Measurements from ENCODE around the gene CELSR1.

Gene CELSR1

GRCh38 chr22:46459347-46460065 is 77.9 kb downstream of the CELSR1 start:
- H3K27me3 Mint-ChIP-seq (ENCODE audit: low read depth): no peaks in the 10 kb centered on the region

DNA sequence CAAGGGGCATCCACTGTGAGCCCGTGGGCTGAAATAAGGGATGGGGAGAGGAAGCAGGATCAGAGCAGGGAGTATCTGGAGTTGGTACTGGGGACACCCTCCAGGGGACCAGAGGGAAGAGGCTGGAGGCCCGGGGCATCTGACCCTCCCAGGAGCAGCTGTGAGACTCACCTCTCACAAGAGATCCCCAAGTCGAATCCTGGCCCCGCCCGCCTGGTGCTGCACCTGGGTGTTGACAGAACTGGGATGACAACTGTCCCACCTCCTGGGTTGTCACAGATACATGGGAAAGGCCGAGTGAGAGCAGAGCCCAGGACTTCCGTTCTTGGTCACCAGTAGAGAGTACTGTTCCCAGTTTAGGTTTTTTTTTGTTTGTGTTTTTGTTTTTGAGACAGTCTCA is 78.9 kb downstream of the CELSR1 start:
- Mint-ChIP-seq H3K9me3 (no peaks in the 10 kb centered on the region), H3K36me3 (ENCODE audit: low read depth) (no peaks in the 10 kb centered on the region), H3K4me3 (no peak overlapping the region), H3K27me3 (ENCODE audit: low read depth) (no peaks in the 10 kb centered on the region), H3K4me1 (ENCODE audit: low read depth) (no peaks in the 10 kb centered on the region), H3K27ac (no peak overlapping the region)
- no peak for DNase-seq (ENCODE audit: low spot score)

More at GRCh38 chr22:46459347-46460065, 77.9 kb downstream of the CELSR1 start:
- H3K4me1 Mint-ChIP-seq (ENCODE audit: low read depth): no peaks in the 10 kb centered on the region
- no peaks in the 10 kb centered on the region for H3K9me3 Mint-ChIP-seq
- no peak overlapping the region for H3K27ac Mint-ChIP-seq
- H3K4me3 Mint-ChIP-seq: no peak overlapping the region
- DNase-seq (ENCODE audit: low spot score): no peak
- H3K36me3 Mint-ChIP-seq (ENCODE audit: low read depth): no peaks in the 10 kb centered on the region

GRCh38 chr22:46457502-46458488 is 79.6 kb downstream of the CELSR1 start:
- H3K27ac Mint-ChIP-seq: no peak overlapping the region
- DNase-seq (ENCODE audit: low spot score): no peak
- H3K9me3 Mint-ChIP-seq: no peaks in the 10 kb centered on the region
- no peaks in the 10 kb centered on the region for H3K27me3 Mint-ChIP-seq (ENCODE audit: low read depth)
- no peaks in the 10 kb centered on the region for H3K4me1 Mint-ChIP-seq (ENCODE audit: low read depth)
- no peaks in the 10 kb centered on the region for H3K36me3 Mint-ChIP-seq (ENCODE audit: low read depth)
- H3K4me3 Mint-ChIP-seq: no peak overlapping the region

DNA sequence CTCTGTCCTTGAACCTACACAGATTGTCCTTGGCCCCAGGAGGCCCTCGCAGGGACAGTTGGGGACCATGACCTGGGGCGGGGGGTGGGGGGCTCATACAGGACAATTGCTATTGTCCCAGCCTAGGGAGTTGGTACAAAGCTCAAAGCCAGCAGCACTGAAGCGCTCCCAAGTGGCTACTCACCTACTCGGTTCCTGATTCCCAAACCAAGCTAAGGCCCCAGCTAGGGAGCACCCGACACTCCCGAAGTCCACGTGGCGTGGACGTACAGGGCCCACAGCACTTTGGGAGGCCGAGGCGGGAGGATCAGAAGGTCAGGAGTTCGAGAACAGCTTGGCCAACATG is 80.6 kb downstream of the CELSR1 start:
- Mint-ChIP-seq H3K27me3 (ENCODE audit: low read depth) (no peaks in the 10 kb centered on the region), H3K27ac (no peak overlapping the region), H3K9me3 (no peaks in the 10 kb centered on the region), H3K36me3 (ENCODE audit: low read depth) (no peaks in the 10 kb centered on the region), H3K4me1 (ENCODE audit: low read depth) (no peaks in the 10 kb centered on the region), H3K4me3 (no peak overlapping the region)
- DNase-seq (ENCODE audit: low spot score): no peak

GRCh38 chr22:46455446-46455845 is 82.0 kb downstream of the CELSR1 start:
- no peaks in the 10 kb centered on the region for H3K4me1 Mint-ChIP-seq (ENCODE audit: low read depth)
- no peaks in the 10 kb centered on the region for H3K27me3 Mint-ChIP-seq (ENCODE audit: low read depth)
- no peak for DNase-seq (ENCODE audit: low spot score)
- H3K36me3 Mint-ChIP-seq (ENCODE audit: low read depth): no peaks in the 10 kb centered on the region
- no peaks in the 10 kb centered on the region for H3K9me3 Mint-ChIP-seq
- no peak overlapping the region for H3K27ac Mint-ChIP-seq
- no peak overlapping the region for H3K4me3 Mint-ChIP-seq

DNA sequence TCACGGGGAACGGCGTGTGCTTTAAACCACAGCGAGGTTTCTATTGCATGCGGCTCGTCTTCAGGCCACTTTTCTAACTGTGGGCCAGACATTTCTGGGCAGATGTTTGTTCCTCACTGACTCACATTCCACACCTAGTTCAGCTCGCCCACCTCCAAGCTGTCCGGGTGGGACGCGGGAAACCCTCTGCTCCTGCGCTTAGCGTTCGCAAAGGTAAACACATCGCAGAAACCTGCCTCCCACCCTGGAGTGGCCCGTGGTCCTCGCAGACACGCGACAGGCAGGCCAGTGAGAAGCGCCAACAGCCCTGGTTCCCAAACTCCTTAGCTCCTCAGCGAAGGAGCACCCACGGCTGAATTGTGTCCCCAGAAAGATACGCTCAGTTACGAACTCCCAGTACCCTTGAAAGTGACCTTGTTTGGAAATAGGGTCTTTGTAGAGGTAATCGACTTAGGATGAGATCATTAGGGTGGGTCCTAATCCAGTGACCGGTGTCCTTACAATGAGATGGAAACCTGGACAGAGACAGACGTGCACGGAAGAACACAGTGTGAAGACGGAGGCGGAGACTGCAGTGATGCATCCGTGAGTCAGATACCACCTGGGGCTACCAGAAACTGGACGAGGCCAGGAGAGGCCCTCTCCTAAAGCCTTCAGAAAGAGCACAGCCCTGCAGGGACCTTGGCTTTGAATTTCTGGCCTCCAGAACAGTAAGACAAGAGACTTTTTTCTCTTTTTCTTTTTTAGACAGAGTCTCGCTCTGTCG is 82.7 kb downstream of the CELSR1 start:
- H3K36me3 Mint-ChIP-seq (ENCODE audit: low read depth): no peaks in the 10 kb centered on the region
- no peak for DNase-seq (ENCODE audit: low spot score)
- H3K9me3 Mint-ChIP-seq: no peaks in the 10 kb centered on the region
- H3K27me3 Mint-ChIP-seq (ENCODE audit: low read depth): no peaks in the 10 kb centered on the region
- no peaks in the 10 kb centered on the region for H3K4me1 Mint-ChIP-seq (ENCODE audit: low read depth)
- no peak overlapping the region for H3K27ac Mint-ChIP-seq
- no peak overlapping the region for H3K4me3 Mint-ChIP-seq

DNA sequence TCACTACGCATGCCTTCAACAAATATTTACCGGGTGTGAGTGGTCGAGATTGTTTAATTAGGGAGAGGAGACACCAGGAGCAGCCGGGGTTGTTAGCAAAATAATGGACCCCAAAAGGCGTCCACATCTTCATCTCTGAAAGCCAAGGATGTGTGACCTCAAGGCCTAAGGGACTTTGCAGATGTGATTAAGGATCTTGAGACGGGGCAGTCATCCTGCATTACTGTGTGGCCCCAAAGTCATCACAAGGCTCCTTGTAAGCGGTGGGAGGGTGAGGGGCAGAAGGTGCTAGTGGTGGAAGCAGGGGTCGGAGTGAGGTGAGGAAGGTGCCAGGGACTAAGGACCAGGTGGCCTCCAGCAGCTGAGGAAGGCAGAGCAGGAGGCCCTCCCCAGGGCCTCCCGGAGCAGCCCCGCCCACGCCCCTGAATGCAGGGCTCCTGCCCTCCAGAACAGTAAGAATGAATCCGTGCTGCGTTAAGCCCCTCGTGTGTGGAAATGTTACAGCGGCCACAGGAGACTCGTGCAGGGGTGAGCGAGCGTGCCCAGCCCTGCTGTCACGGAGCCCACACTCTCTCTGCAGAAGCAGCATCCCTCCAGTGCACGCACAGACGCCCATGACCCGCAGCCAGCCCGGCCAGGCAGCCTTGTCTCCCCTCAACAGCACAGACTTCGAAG is 83.5 kb downstream of the CELSR1 start:
- Mint-ChIP-seq H3K36me3 (ENCODE audit: low read depth) (no peaks in the 10 kb centered on the region), H3K9me3 (no peaks in the 10 kb centered on the region), H3K27me3 (ENCODE audit: low read depth) (no peaks in the 10 kb centered on the region), H3K27ac (no peak overlapping the region), H3K4me1 (ENCODE audit: low read depth) (no peaks in the 10 kb centered on the region), H3K4me3 (no peak overlapping the region)
- DNase-seq (ENCODE audit: low spot score): no peak

DNA sequence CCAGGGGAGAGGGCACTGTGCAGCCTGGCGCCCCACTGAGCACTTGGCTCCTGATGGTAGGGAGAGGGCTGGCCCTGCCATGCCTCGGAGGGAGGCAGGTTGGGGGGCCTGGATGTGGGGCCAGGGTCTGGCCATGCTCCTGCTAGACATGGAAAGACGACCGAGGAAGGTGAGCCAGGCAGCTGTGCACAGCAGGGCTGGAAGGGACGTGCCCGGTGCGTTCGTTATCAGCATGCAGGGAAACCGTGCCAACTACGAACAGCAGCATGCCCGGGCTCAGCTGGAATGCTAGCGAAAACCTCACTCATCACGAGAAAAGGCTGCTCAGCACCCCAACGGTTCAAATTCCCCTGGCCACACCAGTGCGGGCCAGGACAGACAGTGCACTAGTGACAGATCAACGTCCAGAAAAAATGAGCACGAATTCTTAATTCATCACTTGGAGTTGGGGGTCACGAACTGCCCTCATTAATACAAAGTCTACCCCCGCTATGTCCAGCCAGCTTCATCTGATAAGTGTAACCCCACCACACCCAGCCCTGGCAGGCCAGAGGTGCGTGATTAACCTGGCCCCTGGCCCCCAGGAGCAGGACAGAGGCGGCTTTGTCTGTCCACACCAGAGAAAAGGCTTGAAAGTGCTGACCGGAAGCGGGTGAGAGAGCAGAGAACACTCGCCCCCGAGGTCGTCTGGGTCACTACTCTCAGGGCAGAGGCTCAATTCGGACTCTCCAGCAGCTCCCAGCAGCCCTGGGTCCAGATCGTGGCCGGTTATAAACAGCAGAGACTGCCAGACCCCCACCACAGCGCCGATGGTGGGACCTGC is 84.2 kb downstream of the CELSR1 start:
- H3K27me3 Mint-ChIP-seq (ENCODE audit: low read depth): no peaks in the 10 kb centered on the region
- no peaks in the 10 kb centered on the region for H3K36me3 Mint-ChIP-seq (ENCODE audit: low read depth)
- no peaks in the 10 kb centered on the region for H3K9me3 Mint-ChIP-seq
- no peak overlapping the region for H3K4me3 Mint-ChIP-seq
- H3K27ac Mint-ChIP-seq: no peak overlapping the region
- no peak for DNase-seq (ENCODE audit: low spot score)
- no peaks in the 10 kb centered on the region for H3K4me1 Mint-ChIP-seq (ENCODE audit: low read depth)

DNA sequence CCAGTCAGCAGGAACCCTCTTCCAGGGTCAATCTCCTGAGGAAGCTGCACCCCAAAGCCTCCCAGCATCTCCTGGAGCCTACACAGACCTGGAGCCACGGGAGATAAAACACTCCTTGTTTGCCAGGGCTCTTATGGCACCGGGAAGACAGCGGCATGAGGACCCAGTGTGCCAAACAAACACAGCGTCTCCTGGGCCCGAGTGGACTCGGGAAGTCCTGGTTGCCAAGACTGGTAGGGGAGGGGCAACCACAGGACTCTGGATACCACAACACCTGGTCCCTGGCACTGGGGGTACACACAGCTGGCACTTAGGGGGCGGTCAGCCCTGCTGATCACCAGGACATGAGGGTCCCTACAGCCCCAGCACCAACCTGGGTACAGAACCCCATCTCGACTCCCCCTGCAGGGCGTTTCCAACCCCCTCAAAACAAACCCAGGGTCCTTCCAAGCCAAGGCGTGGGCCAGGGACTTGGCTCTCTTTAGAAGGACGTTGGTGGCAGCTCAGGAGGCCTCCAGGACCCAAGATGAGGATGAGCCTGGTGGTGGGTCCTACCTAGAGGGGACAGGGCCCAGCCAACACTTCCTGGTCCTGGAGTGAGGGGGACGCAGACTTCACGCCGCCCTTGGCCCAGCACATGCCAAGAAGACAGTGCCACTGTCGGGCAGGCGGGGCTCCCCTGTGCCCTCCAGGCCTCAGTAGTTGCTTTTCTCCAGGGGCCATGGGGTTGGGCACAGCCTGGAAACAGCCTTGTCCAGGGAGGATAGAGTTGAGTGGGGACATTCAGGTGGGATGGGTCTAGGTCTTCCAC is 85.0 kb downstream of the CELSR1 start:
- Mint-ChIP-seq H3K9me3 (no peaks in the 10 kb centered on the region), H3K27me3 (ENCODE audit: low read depth) (no peaks in the 10 kb centered on the region), H3K27ac (no peak overlapping the region), H3K36me3 (ENCODE audit: low read depth) (no peaks in the 10 kb centered on the region), H3K4me1 (ENCODE audit: low read depth) (no peaks in the 10 kb centered on the region), H3K4me3 (no peak overlapping the region)
- no peak for DNase-seq (ENCODE audit: low spot score)

- Mint-ChIP-seq H3K9me3 (no peaks in the 10 kb centered on the region), H3K4me3 (no peak overlapping the region), H3K4me1 (ENCODE audit: low read depth) (no peaks in the 10 kb centered on the region), H3K36me3 (ENCODE audit: low read depth) (no peaks in the 10 kb centered on the region), H3K27me3 (ENCODE audit: low read depth) (no peaks in the 10 kb centered on the region), H3K27ac (no peak overlapping the region)
- DNase-seq (ENCODE audit: low spot score): no peak
Measured at GRCh38 chr22:46451741-46452140, 85.7 kb downstream of the CELSR1 start.

DNA sequence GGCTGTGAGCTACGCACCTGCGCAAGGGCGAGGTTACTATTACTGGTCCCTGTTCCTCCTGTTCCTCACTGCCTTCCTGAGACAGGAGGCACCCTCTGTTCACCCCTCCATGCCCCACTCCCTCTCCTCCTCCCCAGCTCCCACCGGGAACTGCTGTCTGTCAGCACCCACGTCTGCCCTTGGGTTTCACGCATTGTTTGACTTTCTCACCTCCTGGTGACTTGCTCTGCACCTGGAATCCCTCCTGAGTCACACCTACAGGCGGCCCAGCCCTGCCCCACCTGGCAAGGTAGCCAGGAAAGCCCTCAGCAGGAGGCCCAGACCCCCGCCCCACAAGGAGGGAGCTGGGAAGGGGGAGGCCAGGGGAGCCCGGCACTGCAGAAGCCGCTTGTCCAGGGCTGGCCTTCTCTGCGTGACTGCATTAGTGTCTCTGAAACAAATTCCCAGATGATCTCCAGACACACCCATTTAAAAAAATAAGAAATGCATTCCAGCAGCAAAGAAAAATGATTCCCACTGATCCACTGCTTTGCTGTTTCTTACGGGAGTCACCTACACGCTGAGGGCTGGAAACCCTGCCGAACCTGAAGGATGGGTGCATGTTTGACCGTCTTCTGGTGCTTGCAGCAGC is 86.4 kb downstream of the CELSR1 start:
- DNase-seq (ENCODE audit: low spot score): no peak
- no peaks in the 10 kb centered on the region for H3K9me3 Mint-ChIP-seq
- H3K27ac Mint-ChIP-seq: no peak overlapping the region
- no peaks in the 10 kb centered on the region for H3K27me3 Mint-ChIP-seq (ENCODE audit: low read depth)
- H3K4me3 Mint-ChIP-seq: no peak overlapping the region
- no peaks in the 10 kb centered on the region for H3K36me3 Mint-ChIP-seq (ENCODE audit: low read depth)
- H3K4me1 Mint-ChIP-seq (ENCODE audit: low read depth): no peaks in the 10 kb centered on the region

Data from T-helper 2 cell treated with Interferon-gamma antibody and Interleukin-4, amounts not matched to agents 5 μg/mL and 100 μg/mL, for 36 hours (primary cell).